Activated CD4-positive, alpha-beta T cell treated with anti-CD3 and anti-CD28 coated beads, Interleukin-2, amount 50 U/mL, for 48 hours (primary cell): Measurements from ENCODE around the gene DCLRE1B.
"Not testable (repeated sequence)": the region's sequence is repeated elsewhere in the genome, so short reads cannot be mapped to it uniquely, and the experiment has no call there.

Experiments used
- DNase-seq, 2 experiments: peaks; one replicate each; pipeline ENCODE4 v3.0.0-alpha.2; 2020

Gene DCLRE1B

DNA sequence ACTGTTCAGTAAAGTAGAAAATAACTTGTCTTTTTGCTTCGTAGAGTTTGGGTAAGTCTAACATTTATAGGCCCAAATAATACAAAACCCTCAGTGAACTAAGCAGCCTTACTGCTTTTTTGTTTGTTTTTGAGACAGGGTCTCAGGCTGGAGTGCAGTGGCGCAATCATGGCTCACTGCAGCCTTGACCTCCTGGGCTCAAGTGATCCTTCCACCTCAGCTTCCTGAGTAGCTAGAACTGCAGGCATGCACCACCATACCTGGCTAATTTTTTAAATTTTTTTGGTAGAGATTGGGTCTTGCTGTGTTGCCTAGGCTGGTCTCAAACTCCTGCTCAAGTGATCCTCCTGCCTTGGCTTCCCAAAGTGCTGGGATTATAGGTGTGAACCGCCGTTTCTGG, 43.0 kb downstream of the DCLRE1B start:
- DNase-seq, result not testable (repeated sequence)

DNA sequence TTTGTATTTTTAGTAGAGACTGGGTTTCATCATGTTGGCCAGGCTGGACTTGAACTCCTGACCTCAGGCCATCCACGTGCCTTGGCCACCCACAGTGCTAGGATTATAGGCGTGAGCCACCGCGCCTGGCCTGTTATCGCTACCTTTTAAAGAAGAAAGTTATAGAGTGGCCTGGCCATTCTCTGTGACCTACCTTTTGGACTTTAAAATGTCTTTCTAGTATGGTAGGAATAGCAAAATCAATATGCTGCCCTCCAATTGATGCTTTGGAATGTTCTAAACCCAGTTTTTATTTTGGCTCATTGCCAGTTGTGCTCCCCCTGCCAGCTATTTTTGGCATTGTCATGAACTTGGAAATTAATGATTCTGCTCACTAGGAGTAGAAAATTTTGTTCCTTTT, 43.9 kb downstream of the DCLRE1B start:
- no peak for DNase-seq

DNA sequence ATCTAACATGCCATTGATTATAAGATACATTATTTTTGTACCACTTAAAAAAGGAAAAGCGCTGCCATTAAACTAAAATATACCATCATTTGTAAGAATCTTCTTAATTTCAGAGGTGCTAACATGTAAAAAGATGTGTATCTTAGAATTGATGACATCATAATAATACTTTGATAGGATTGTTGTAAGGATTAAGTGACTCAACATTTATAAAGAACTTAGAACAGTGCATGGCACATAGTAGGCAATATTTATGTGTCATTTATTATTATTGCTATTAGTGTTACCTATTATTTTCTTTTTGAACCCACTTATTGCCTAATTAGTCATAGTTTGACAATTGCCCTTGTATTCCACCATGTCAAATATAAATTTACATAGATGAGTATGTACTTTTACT, 45.8 kb downstream of the DCLRE1B start:
- DNase-seq, result no peak

DNA sequence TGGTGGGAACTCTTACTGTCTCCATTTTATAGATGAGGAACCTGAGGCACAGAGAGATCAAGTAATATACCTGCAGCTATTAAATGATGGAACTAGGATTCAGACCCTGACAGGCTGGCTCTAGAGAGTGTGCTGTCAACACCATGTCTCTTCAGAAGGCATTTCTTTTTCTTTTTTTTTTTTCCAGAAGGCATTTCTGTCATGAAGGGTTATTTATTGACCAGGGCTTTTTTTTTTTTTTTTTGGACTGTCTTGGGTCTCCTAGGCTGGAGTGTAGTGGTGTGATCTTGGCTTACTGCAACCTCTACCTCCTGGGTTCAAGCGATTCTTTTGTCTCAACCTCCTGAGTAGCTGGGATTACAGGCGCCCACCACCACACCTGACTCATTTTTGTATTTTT, 46.6 kb downstream of the DCLRE1B start:
- no peak for DNase-seq

DNA sequence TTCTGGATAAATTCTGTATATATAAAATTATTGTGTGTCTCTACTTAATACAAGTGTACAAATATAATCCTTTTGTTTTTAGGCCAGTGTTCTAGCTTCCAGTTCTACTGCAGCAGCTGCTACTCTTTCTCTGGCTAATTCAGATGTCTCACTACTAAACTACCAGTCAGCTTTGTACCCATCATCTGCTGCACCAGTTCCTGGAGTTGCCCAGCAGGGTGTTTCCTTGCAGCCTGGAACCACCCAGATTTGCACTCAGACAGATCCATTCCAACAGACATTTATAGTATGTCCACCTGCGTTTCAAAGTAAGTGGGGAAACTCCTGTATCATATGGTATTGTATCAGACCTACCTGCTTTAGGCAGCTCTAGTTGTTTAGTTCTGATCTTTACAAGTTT, 52.9 kb downstream of the DCLRE1B start:
- no peak for DNase-seq

DNA sequence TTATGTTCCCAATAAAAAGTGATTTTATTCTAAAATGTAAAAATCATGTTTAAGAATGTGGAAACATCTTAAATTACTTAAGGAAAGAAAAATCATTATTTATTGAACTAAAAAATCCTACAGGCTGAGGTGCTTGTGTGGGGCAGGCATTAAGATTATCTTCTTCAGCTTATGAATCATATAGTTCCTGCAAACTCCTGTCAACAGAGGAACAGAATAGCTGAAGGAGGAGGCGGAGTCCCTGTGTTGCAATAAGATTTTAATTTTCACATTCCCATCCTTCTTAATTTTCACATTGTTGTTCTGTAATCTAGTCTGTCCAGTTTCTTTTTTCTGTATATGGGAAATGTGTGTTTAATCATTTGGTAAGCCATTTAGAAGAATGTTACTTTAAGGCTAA, 53.6 kb downstream of the DCLRE1B start:
- no peak for DNase-seq

DNA sequence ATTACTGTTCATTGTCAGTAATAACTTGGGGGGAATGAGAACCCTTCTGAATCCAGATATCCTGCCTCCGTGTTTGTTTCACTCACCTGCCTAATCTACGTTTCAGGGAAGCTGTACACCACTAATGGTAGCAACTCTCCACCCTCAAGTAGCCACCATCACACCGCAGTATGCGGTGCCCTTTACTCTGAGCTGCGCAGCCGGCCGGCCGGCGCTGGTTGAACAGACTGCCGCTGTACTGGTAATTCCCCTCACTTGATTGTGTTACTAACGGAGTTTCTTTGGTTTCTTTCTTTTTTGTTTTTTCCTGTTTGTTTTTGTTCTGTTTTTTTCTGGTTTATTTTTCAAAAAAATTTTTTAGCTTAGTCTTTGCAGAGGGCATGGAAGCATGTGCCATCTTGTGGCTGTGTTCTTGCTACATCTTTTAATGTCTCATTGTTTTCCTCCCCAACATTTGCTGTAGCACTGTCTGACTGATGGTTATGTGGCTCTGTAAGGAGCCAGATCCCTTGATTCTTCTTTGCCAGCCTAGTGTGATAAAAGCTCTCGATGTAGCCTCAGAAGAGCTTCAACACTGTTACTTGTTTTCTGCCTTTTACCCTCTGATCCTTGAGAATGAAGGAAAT, 58.3 kb downstream of the DCLRE1B start:
- DNase-seq, result no peak
